Activated CD4-positive, alpha-beta memory T cell treated with anti-CD3 and anti-CD28 coated beads, Interleukin-2, amount 10 ng/mL, durations not matched to agents 7 days and 5 days (primary cell): ENCODE measurements around the gene KLHDC7B. TPM values are rescaled to one million over a fixed set of nuclear protein-coding genes. Genes with fewer than 3 reads are reported as not detected.

Source experiments
- CTCF ChIA-PET: fragments of 350-600 bp; sonication (Branson Sonifier 250); formaldehyde crosslinking; loops from one replicate; lab custom pipeline; 2021; ENCODE audit warnings: antibody characterized with exemption, inconsistent platforms; lab: Charles Lee
- POLR2A ChIA-PET: fragments of 350-600 bp; sonication (Branson Sonifier 250); formaldehyde crosslinking; loops from one replicate; lab custom pipeline; 2021; ENCODE audit warnings: antibody characterized with exemption; lab: Charles Lee
- DNase-seq: peaks from one replicate; pipeline ENCODE4 v3.0.0-alpha.2; 2020
- H3K27ac Mint-ChIP-seq: one replicate; pipeline ENCODE4 v1.8.0; 2021; ENCODE audit warnings: mild to moderate bottlenecking, mixed read lengths
- H3K27me3 Mint-ChIP-seq: one replicate; pipeline ENCODE4 v1.8.0; 2021; ENCODE audit warnings: mixed read lengths
- H3K36me3 Mint-ChIP-seq: one replicate; pipeline ENCODE4 v1.8.0; 2021; ENCODE audit warnings: low read depth, mixed read lengths
- H3K4me1 Mint-ChIP-seq: one replicate; pipeline ENCODE4 v1.8.0; 2021; ENCODE audit warnings: mixed read lengths
- H3K4me3 Mint-ChIP-seq: one replicate; pipeline ENCODE4 v1.8.0; 2021; ENCODE audit warnings: mild to moderate bottlenecking, mixed read lengths
- H3K9me3 Mint-ChIP-seq: one replicate; pipeline ENCODE4 v1.8.0; 2021; ENCODE audit warnings: mixed read lengths
- total RNA-seq, 2 experiments: library from RNA; stranded (reverse); gene quantifications; one replicate each; pipeline ENCODE4 v1.2.3, GENCODE V29; 2021

The KLHDC7B gene
- total RNA-seq, 2 experiments from 2014 or later = 8.0 to 8.4 TPM

- CTCF ChIA-PET = interaction anchor here (0.7 to 6.0 kb wide), 40 partner anchors 9 to 339 kb away, joined by 3 to 150 read pairs (median 5); partner anchors contain the start of genes ARSA, CHKB, CPT1B and HDAC10
- Mint-ChIP-seq H3K27me3 (no peaks in the 10 kb centered on the region), H3K36me3 (peaks cover 47% of the 10 kb centered on the region), H3K4me1 (peaks cover 43% of the 10 kb centered on the region), H3K9me3 (no peaks in the 10 kb centered on the region), H3K4me3 (peak overlapping the region; percentile 83), H3K27ac (peak overlapping the region; percentile 89)
- POLR2A ChIA-PET = interaction anchor here (0.6 to 12.1 kb wide), 40 partner anchors 9 to 554 kb away, joined by 3 to 583 read pairs (median 6); partner anchors contain the start of genes ARSA, CHKB, CPT1B and HDAC10
- peak; percentile 89 for DNase-seq
Observed at GRCh38 chr22:50526108-50526833, 19.4 kb upstream of the KLHDC7B start.

GRCh38 chr22:50526834-50527801 is 18.6 kb upstream of the KLHDC7B start:
- POLR2A ChIA-PET = interaction anchor here (0.7 to 12.1 kb wide), 12 partner anchors 11 to 94 kb away, joined by 3 to 583 read pairs (median 18); partner anchors contain the start of genes CHKB, KLHDC7B, LMF2 and NCAPH2
- Mint-ChIP-seq H3K4me3 (peak overlapping the region; percentile 83), H3K27me3 (no peaks in the 10 kb centered on the region), H3K36me3 (peaks cover 48% of the 10 kb centered on the region), H3K9me3 (no peaks in the 10 kb centered on the region), H3K27ac (peak overlapping the region; percentile 89), H3K4me1 (peaks cover 43% of the 10 kb centered on the region)
- CTCF ChIA-PET = interaction anchor here (0.6 to 6.0 kb wide), 7 partner anchors 15 to 251 kb away, joined by 3 to 150 read pairs (median 4); partner anchors contain the start of genes KLHDC7B, LMF2 and SYCE3
- peak; percentile 69 for DNase-seq

DNA sequence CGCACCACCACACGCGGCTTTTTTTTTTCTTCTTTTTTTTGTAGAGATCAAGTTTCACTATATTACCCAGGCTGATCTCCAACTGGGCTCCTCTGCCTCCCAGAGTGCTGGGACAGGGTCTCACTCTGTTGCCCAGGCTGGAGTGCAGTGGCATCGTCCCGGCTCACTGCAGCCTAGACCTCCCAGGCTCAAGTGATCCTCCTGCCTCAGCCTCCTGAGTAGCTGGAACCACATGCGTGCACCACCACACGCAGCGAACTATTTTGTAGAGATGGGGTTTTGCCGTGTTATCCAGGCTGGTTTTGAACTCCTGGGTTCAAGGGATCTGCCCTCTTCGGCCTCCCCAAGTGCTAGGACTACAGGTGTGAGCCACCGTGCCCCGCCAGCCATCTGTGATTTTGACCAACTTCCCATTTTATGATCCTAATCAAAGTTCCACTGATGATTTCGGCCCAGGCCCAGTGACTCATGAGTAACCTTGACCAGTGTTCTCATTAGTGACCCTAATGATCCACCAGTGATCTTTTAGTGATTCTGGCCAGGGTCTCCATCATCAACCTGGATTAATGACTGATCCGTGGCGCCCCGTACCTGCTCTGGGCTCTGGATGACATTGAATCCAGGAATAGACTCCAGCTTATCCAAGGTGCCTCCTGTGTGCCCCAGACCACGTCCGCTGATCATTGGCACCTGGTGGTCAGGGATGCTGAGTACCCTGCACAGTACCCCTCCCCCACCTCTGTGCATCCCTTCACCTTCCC is 17.6 kb upstream of the KLHDC7B start:
- Mint-ChIP-seq H3K36me3 (peaks cover 49% of the 10 kb centered on the region), H3K27ac (peak overlapping the region; percentile 89), H3K4me3 (peak overlapping the region; percentile 83), H3K9me3 (no peaks in the 10 kb centered on the region), H3K27me3 (no peaks in the 10 kb centered on the region), H3K4me1 (peaks cover 48% of the 10 kb centered on the region)
- CTCF ChIA-PET = interaction anchor here (1.1 to 6.0 kb wide), 5 partner anchors 14 to 252 kb away, joined by 3 to 150 read pairs (median 7); partner anchors contain the start of genes KLHDC7B, LMF2 and SYCE3
- DNase-seq = no peak
- POLR2A ChIA-PET = interaction anchor here (0.8 to 12.1 kb wide), 15 partner anchors 10 to 277 kb away, joined by 3 to 583 read pairs (median 9); partner anchors contain the start of genes CHKB, HDAC10, KLHDC7B and LMF2

- Mint-ChIP-seq H3K4me1 (peaks cover 49% of the 10 kb centered on the region), H3K4me3 (peak overlapping the region; percentile 83), H3K36me3 (peaks cover 44% of the 10 kb centered on the region), H3K27me3 (no peaks in the 10 kb centered on the region), H3K9me3 (no peaks in the 10 kb centered on the region), H3K27ac (peak overlapping the region; percentile 89)
- POLR2A ChIA-PET = interaction anchor here (0.6 to 12.1 kb wide), 16 partner anchors 9 to 277 kb away, joined by 3 to 583 read pairs (median 6); partner anchors contain the start of genes CHKB, HDAC10, LMF2 and NCAPH2
- CTCF ChIA-PET = interaction anchor here (1.4 to 6.0 kb wide), 4 partner anchors 13 to 92 kb away, joined by 4 to 150 read pairs (median 14); partner anchors contain the start of genes KLHDC7B, LMF2, NCAPH2 and SYCE3
- DNase-seq = no peak
Observed at GRCh38 chr22:50528682-50529415, 16.9 kb upstream of the KLHDC7B start.

- POLR2A ChIA-PET = interaction anchor here (0.6 to 12.1 kb wide), 23 partner anchors 9 to 578 kb away, joined by 3 to 583 read pairs (median 4); partner anchors contain the start of genes ARSA, CHKB, KLHDC7B and LMF2
- DNase-seq = no peak
- CTCF ChIA-PET = interaction anchor here (1.0 to 6.0 kb wide), 5 partner anchors 12 to 92 kb away, joined by 4 to 150 read pairs (median 6); partner anchors contain the start of genes KLHDC7B, LMF2, NCAPH2 and SYCE3
- Mint-ChIP-seq H3K4me1 (peaks cover 53% of the 10 kb centered on the region), H3K27ac (peak overlapping the region; percentile 89), H3K27me3 (no peaks in the 10 kb centered on the region), H3K9me3 (no peaks in the 10 kb centered on the region), H3K4me3 (peak overlapping the region; percentile 83), H3K36me3 (peaks cover 42% of the 10 kb centered on the region)
Observed at GRCh38 chr22:50529416-50529896, 16.2 kb upstream of the KLHDC7B start.

DNA sequence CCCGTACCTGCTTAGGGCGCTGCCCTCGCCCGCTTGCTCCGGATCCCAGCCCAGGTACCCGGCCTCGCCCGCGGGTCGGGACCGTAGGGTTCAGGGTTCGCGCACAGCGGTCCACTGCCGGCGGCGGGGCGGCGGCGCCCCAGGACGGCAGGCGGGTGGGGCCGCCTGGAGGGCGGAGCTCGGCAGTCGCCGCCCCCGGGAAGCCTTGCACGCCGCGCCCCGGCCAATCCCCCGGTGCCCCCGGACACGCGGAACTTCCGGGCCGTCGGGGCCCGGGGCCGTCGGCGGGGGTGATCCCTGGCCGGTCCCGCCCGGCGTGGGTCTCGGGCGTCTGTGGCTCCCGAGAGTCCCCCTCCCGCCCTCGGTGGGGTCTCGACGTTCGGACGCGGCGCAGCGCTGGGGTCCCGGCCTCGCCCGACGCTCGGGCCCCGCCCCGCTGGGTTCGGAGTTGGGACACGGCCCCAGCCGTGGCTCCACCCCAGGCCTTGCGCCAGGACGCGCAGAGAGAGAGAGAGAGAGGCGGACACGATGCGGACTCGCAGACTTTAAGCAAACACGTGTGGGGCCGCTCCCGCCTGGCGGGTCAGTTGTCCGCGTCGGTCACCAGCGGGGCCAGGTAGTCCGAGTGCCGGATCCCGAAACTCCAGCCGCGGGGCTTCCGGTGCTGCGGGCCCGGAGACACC is 15.7 kb upstream of the KLHDC7B start, which contains the start of gene TYMP:
Gene TYMP, minus strand, starts transcription at position 116 of the 683 bp plus-strand sequence. CDS start 303 bp downstream, outside the sequence.
- Mint-ChIP-seq H3K27me3 (no peaks in the 10 kb centered on the region), H3K9me3 (no peaks in the 10 kb centered on the region), H3K27ac (peak within 1 kb of the TSS; percentile 98), H3K36me3 (peaks cover 37% of the 10 kb centered on the region), H3K4me1 (peaks cover 50% of the 10 kb centered on the region), H3K4me3 (peak within 1 kb of the TSS; percentile 95)
- CTCF ChIA-PET = interaction anchor here (1.0 to 6.0 kb wide), 5 partner anchors 12 to 91 kb away, joined by 4 to 150 read pairs (median 6); partner anchors contain the start of genes KLHDC7B, LMF2, NCAPH2 and SYCE3
- peak; percentile 84 for DNase-seq
- POLR2A ChIA-PET = interaction anchor here (0.7 to 12.1 kb wide), 21 partner anchors 8 to 579 kb away, joined by 3 to 583 read pairs (median 4); partner anchors contain the start of genes ARSA, CHKB, KLHDC7B and LMF2

GRCh38 chr22:50530580-50530876 is 15.2 kb upstream of the KLHDC7B start:
- H3K27me3 Mint-ChIP-seq = no peaks in the 10 kb centered on the region
- peaks cover 51% of the 10 kb centered on the region for H3K4me1 Mint-ChIP-seq
- ChIA-PET POLR2A (interaction anchor here (0.6 to 12.1 kb wide), 10 partner anchors 8 to 340 kb away, joined by 3 to 583 read pairs (median 20); partner anchors contain the start of genes CHKB, KLHDC7B, LMF2 and NCAPH2), CTCF (interaction anchor here (0.9 kb wide), 1 partner anchor 8 kb away, joined by 3 read pairs; no protein-coding TSS in a partner anchor)
- H3K4me3 Mint-ChIP-seq = peak overlapping the region; percentile 95
- H3K36me3 Mint-ChIP-seq = peaks cover 37% of the 10 kb centered on the region
- H3K27ac Mint-ChIP-seq = peak overlapping the region; percentile 98
- H3K9me3 Mint-ChIP-seq = no peaks in the 10 kb centered on the region
- DNase-seq = no peak

GRCh38 chr22:50530877-50531545 is 14.7 kb upstream of the KLHDC7B start:
- Mint-ChIP-seq H3K4me1 (peaks cover 53% of the 10 kb centered on the region), H3K36me3 (peaks cover 37% of the 10 kb centered on the region), H3K27ac (peak overlapping the region; percentile 98), H3K27me3 (no peaks in the 10 kb centered on the region), H3K4me3 (peak overlapping the region; percentile 95), H3K9me3 (no peaks in the 10 kb centered on the region)
- peak; percentile 90 for DNase-seq
- ChIA-PET POLR2A (interaction anchor here (0.6 to 12.1 kb wide), 12 partner anchors 7 to 340 kb away, joined by 3 to 583 read pairs (median 11); partner anchors contain the start of genes CHKB, KLHDC7B, LMF2 and NCAPH2), CTCF (interaction anchor here (0.9 to 2.4 kb wide), 4 partner anchors 8 to 32 kb away, joined by 3 to 7 read pairs (median 4); partner anchors contain the start of gene SYCE3)

GRCh38 chr22:50531546-50531961 is 14.1 kb upstream of the KLHDC7B start:
- H3K27ac Mint-ChIP-seq = peak overlapping the region; percentile 98
- H3K36me3 Mint-ChIP-seq = peaks cover 37% of the 10 kb centered on the region
- H3K9me3 Mint-ChIP-seq = no peaks in the 10 kb centered on the region
- DNase-seq = peak; percentile 83
- H3K4me3 Mint-ChIP-seq = peak overlapping the region; percentile 95
- H3K27me3 Mint-ChIP-seq = no peaks in the 10 kb centered on the region
- peaks cover 58% of the 10 kb centered on the region for H3K4me1 Mint-ChIP-seq
- POLR2A ChIA-PET = interaction anchor here (0.8 to 12.1 kb wide), 15 partner anchors 7 to 341 kb away, joined by 3 to 583 read pairs (median 8); partner anchors contain the start of genes ADM2, CHKB, KLHDC7B and LMF2
- CTCF ChIA-PET = interaction anchor here (0.9 to 2.4 kb wide), 4 partner anchors 7 to 31 kb away, joined by 3 to 7 read pairs (median 4); partner anchors contain the start of gene SYCE3
